K562 (cell line): Measurements from ENCODE around the gene HCAR1. TPM values are rescaled to one million over a fixed set of nuclear protein-coding genes. Genes with fewer than 3 reads are reported as not detected.

ENCODE experiments used
- ATAC-seq: fragments of 200-7000 bp; cut with Tn5 transposase; 3 replicates; pipeline ENCODE4 v1.9.1; 2020; ENCODE audit warnings: moderate library complexity
- BruUV-seq: library from RNA; stranded (reverse); fragments of 400-500 nt; replicated peaks from 2 replicates; lab custom pipeline; 2021; lab: Mats Ljungman, UMichigan
- CTCF ChIA-PET: fragments of 300-600 bp; formaldehyde crosslinking; extraction: SDS; loops from one replicate; lab custom pipeline; 2021; ENCODE audit warnings: low intra/inter-chr PET ratio; lab: Yijun Ruan, JAX
- POLR2A ChIA-PET: fragments of 300-600, 350-650 bp; sonication (Branson Sonifier 250); formaldehyde crosslinking; extraction: SDS; loops from one replicate; lab custom pipeline; 2021; ENCODE audit warnings: antibody characterized with exemption, inconsistent platforms; lab: Yijun Ruan, JAX
- DNase-seq, 4 experiments: peaks; one replicate each; pipeline versions ENCODE4 v3.0.0 to v3.0.0-alpha.2; 2011 to 2018; ENCODE audit warnings: low spot score in 3 of 4, mixed read lengths in 3 of 4; ENCODE audit errors: extremely low read depth in 1 of 4
- FAIRE-seq: peaks from 2 replicates; lab custom pipeline; 2011; peaks lifted over from hg19 to GRCh38; lab: Jason Lieb, UNC
- H2AFZ ChIP-seq: 2 replicates; pipeline ENCODE4 v1.6.0; 2011; ENCODE audit warnings: low read depth, low read length, control low read depth, inconsistent platforms
- H3K27ac ChIP-seq: fragments of 200-600 bp; 3 replicates; pipeline ENCODE4 v1.8.0; 2011; ENCODE audit warnings: low read depth, mild to moderate bottlenecking, control low read depth, inconsistent platforms, low read length, moderate library complexity, mixed read lengths; ENCODE audit errors: extremely low read depth
- H3K27me3 ChIP-seq, 2 experiments: fragments of 300-600 bp in 1 of 2; 2 replicates in 1 of 2; 3 replicates in 1 of 2; pipeline versions ENCODE4 v1.6.0 to v1.8.0; 2011; ENCODE audit warnings: inconsistent platforms in 2 of 2, low read length in 2 of 2, mild to moderate bottlenecking in 1 of 2, mixed read lengths in 1 of 2, moderate library complexity in 1 of 2; ENCODE audit not compliant: control insufficient read depth in 2 of 2, insufficient read depth in 2 of 2
- H3K36me3 ChIP-seq: fragments of 300-600 bp; 3 replicates; pipeline ENCODE4 v1.8.0; 2011; ENCODE audit warnings: mild to moderate bottlenecking, low read length, inconsistent platforms; ENCODE audit not compliant: control insufficient read depth, insufficient read depth
- H3K4me1 ChIP-seq, 2 experiments: fragments of 200-600 bp in 1 of 2; replicated peaks in 1 of 2; 2 replicates in 1 of 2; 3 replicates in 1 of 2; pipeline versions ENCODE4 v1.5.1 to v1.8.0; 2011; ENCODE audit warnings: inconsistent platforms in 2 of 2, low read length in 2 of 2, mild to moderate bottlenecking in 1 of 2, mixed read lengths in 1 of 2, moderate library complexity in 1 of 2; ENCODE audit not compliant: control insufficient read depth in 2 of 2, insufficient read depth in 2 of 2
- H3K4me2 ChIP-seq: 2 replicates; pipeline ENCODE4 v1.6.1; 2011; ENCODE audit warnings: low read length, control low read depth, inconsistent platforms, mixed read lengths; ENCODE audit not compliant: insufficient read depth
- H3K4me3 ChIP-seq: fragments of 200-600 bp; sonication (generic), shearing (Covaris generic); 2 replicates; pipeline ENCODE4 v1.5.1; 2016; ENCODE audit warnings: control low read depth, inconsistent platforms
- H3K79me2 ChIP-seq: fragments of 200-600 bp; 3 replicates; pipeline ENCODE4 v1.8.0; 2011; ENCODE audit warnings: low read length, inconsistent platforms; ENCODE audit not compliant: control insufficient read depth, insufficient read depth
- H3K9ac ChIP-seq, 2 experiments: 2 replicates each; pipeline versions ENCODE4 v1.6.0 to v1.6.1; 2011; ENCODE audit warnings: low read depth in 2 of 2, low read length in 2 of 2, control low read depth in 1 of 2, inconsistent platforms in 1 of 2, mild to moderate bottlenecking in 1 of 2, mixed read lengths in 1 of 2; ENCODE audit not compliant: insufficient read depth in 1 of 2
- H3K9me1 ChIP-seq: one replicate; pipeline ENCODE4 v1.6.0; 2011; ENCODE audit warnings: inconsistent platforms, mild to moderate bottlenecking, low read length, moderate library complexity; ENCODE audit not compliant: control insufficient read depth, insufficient read depth
- H3K9me3 ChIP-seq: replicated peaks from 2 replicates; pipeline ENCODE4 v1.5.1; 2011; ENCODE audit warnings: low read depth, low read length, inconsistent platforms; ENCODE audit not compliant: control insufficient read depth, insufficient read depth
- H4K20me1 ChIP-seq: replicated peaks from 2 replicates; pipeline ENCODE4 v1.6.1; 2011; ENCODE audit warnings: low read length, inconsistent platforms, mixed read lengths; ENCODE audit not compliant: control insufficient read depth, insufficient read depth
- BRD4 ChIP-seq: fragments of 200-600 bp; sonication (generic); IDR thresholded peaks from 2 replicates; pipeline ENCODE4 v1.6.1; 2017; ENCODE audit warnings: inconsistent platforms
- E2F1 ChIP-seq: sonication (generic); formaldehyde crosslinking; IDR thresholded peaks from 2 replicates; pipeline ENCODE4 v1.8.1; 2023; ENCODE audit warnings: mild to moderate bottlenecking, missing genetic modification reagents, moderate library complexity
- FOXA3 ChIP-seq, 2 experiments: fragments of 450-650 bp in 1 of 2; sonication (generic) in 1 of 2; formaldehyde crosslinking; IDR thresholded peaks in 1 of 2; conservative IDR thresholded peaks in 1 of 2; 2 replicates each; pipeline versions ENCODE4 v1.4.0 to v1.8.0; 2020 to 2022; ENCODE audit warnings: mild to moderate bottlenecking in 2 of 2, missing genetic modification reagents in 1 of 2
- HDAC3 ChIP-seq: fragments of 450-650 bp; IDR thresholded peaks from 2 replicates; pipeline ENCODE4 v1.6.1; 2018; ENCODE audit warnings: borderline replicate concordance, mild to moderate bottlenecking, moderate library complexity; ENCODE audit not compliant: partially characterized antibody
- HOXB6 ChIP-seq: fragments of 250-450 bp; sonication (Bioruptor Pico); IDR thresholded peaks from 2 replicates; pipeline ENCODE4 v1.5.1; 2022; ENCODE audit warnings: mild to moderate bottlenecking, borderline replicate concordance
- NCOA6 ChIP-seq: fragments of 450-650 bp; IDR thresholded peaks from 2 replicates; pipeline ENCODE4 v1.6.1; 2017; ENCODE audit warnings: mild to moderate bottlenecking
- NCOR1 ChIP-seq: fragments of 450-650 bp; IDR thresholded peaks from 2 replicates; pipeline ENCODE4 v1.6.1; 2016; ENCODE audit warnings: mild to moderate bottlenecking, moderate library complexity
- PHB ChIP-seq: fragments of 250-450 bp; sonication (Bioruptor Pico); IDR thresholded peaks from 2 replicates; pipeline ENCODE4 v1.5.0; 2021
- RBM22 ChIP-seq: fragments of 200-400 bp; formaldehyde crosslinking; IDR thresholded peaks from 2 replicates; pipeline ENCODE4 v1.6.1; 2018; ENCODE audit warnings: low read length, low read depth; ENCODE audit not compliant: poor library complexity, severe bottlenecking
- SMARCA4 ChIP-seq: fragments of 450-650 bp; IDR thresholded peaks from 2 replicates; pipeline ENCODE4 v1.6.1; 2016
- SREBF2 ChIP-seq: sonication (generic); formaldehyde crosslinking; IDR thresholded peaks from 2 replicates; pipeline ENCODE4 v1.4.0; 2020; ENCODE audit warnings: mild to moderate bottlenecking, missing genetic modification reagents
- TEAD2 ChIP-seq: fragments of 450-650 bp; IDR thresholded peaks from 2 replicates; pipeline ENCODE4 v1.6.1; 2016; ENCODE audit warnings: missing genetic modification characterization, control low read depth, missing compliant biosample characterization
- ZHX1 ChIP-seq: fragments of 150-350 bp; conservative IDR thresholded peaks from 2 replicates; pipeline ENCODE4 v1.6.1; 2014; ENCODE audit warnings: low read length
- ZNF518B ChIP-seq: fragments of 250-450 bp; sonication (Bioruptor Pico); IDR thresholded peaks from 2 replicates; pipeline ENCODE4 v1.5.0; 2021; ENCODE audit warnings: mild to moderate bottlenecking, moderate library complexity
- ZNF561 ChIP-seq: fragments of 450-650 bp; formaldehyde crosslinking; conservative IDR thresholded peaks from 2 replicates; pipeline ENCODE4 v1.4.0; 2020; ENCODE audit warnings: mild to moderate bottlenecking, moderate library complexity
- ZNF589 ChIP-seq: fragments of 200-800 bp; sonication (Bioruptor generic); IDR thresholded peaks from 2 replicates; pipeline ENCODE4 v1.6.1; 2016; ENCODE audit warnings: low read depth, missing genetic modification characterization, missing compliant biosample characterization
- ZNF79 ChIP-seq: fragments of 250-450 bp; sonication (Bioruptor Pico); IDR thresholded peaks from 2 replicates; pipeline ENCODE4 v1.4.0; 2020; ENCODE audit warnings: low read depth, mild to moderate bottlenecking, moderate library complexity
- WGBS: fragments of 100-300 bp; shearing (Covaris generic); methylation state at CpG from one replicate; pipeline ENCODE4 v1.1.6; 2016; ENCODE audit warnings: low coverage, mixed read lengths; ENCODE audit not compliant: insufficient coverage; ENCODE audit errors: missing lambda C conversion rate; 5-methylcytosine and 5-hydroxymethylcytosine counted together
- in situ Hi-C: fragments of 300-500 bp; cut with MboI; formaldehyde crosslinking; loops from 4 replicates; pipeline ENCODE4 v1.15.0; 2018; ENCODE audit warnings: inconsistent platforms, mixed read lengths
- intact Hi-C: fragments of 100-400 bp; cut with micrococcal nuclease; formaldehyde crosslinking; loops from 2 replicates; pipeline ENCODE4 v1.14.2; 2022
- polyA plus RNA-seq, 8 experiments: library from polyadenylated mRNA; depleted of rRNA in 4 of 8; stranded (reverse) in 5 of 8; unstranded in 3 of 8; fragments of >200 nt; fragmentation: Nextera tagmentation in 2 of 8; fragmentation: Illumina TruSeq in 1 of 8; extraction: Ambion mirVana in 2 of 8; extraction: Trizol in 1 of 8; gene quantifications; 2 replicates each; pipeline versions ENCODE4 v1.2.1 to v1.2.3, GENCODE V29; 2011 to 2014; ENCODE audit warnings: inconsistent platforms in 1 of 8, missing spikeins in 1 of 8
- total RNA-seq, 7 experiments: library from RNA; depleted of rRNA in 6 of 7; stranded (reverse); fragments of >200 nt in 6 of 7; fragmentation: Illumina TruSeq in 2 of 7; extraction: Trizol in 2 of 7; gene quantifications; 2 replicates each; pipeline versions ENCODE4 v1.2.1 to v1.2.3, GENCODE V29; 2011 to 2021; ENCODE audit warnings: low replicate concordance in 1 of 7

The HCAR1 gene
- total and polyA plus RNA-seq, 9 of the 15 experiments (the other 6 are each of a cell fraction or from before 2014, with no cell fraction given) = not detected

- no peaks in the 10 kb centered on the region for H4K20me1 ChIP-seq
- no TSS peak for BruUV-seq
- WGBS = 51% methylated on average over 11 of the region's 11 CpGs
- CTCF ChIA-PET = no interaction called here
- H3K9me3 ChIP-seq = no peaks in the 10 kb centered on the region
- H3K79me2 ChIP-seq = no peaks in the 10 kb centered on the region
- POLR2A ChIA-PET = interaction anchor here (0.6 kb wide), 1 partner anchor 74 kb away, joined by 3 read pairs; no protein-coding TSS in a partner anchor
- no peak for ATAC-seq
- no peak overlapping the region for H3K27ac ChIP-seq
- intact Hi-C loops (no loop called here), in situ Hi-C loops (no loop called here)
- no peaks in the 10 kb centered on the region for H3K9me1 ChIP-seq
- H3K4me1 ChIP-seq = peaks cover 0 to 5% of the 10 kb centered on the region in 2 experiments; a peak in 2 of 5 replicates
- H3K27me3 ChIP-seq = peaks cover 0 to 6% of the 10 kb centered on the region in 2 experiments; a peak in 3 of 5 replicates
- H3K36me3 ChIP-seq = no peaks in the 10 kb centered on the region
- H3K9ac ChIP-seq = no peak overlapping the region
- no peak for TF ChIP-seq ZNF79 (CRISPR knock-in tag)
- TF ChIP-seq ZNF518B (CRISPR knock-in tag) = no peak
- TF ChIP-seq E2F1 (CRISPR knock-in tag) = no peak
- no peak for TF ChIP-seq SREBF2 (CRISPR knock-in tag)
- no peak for TF ChIP-seq ZNF561
- TF ChIP-seq NCOA6 = no peak
- TF ChIP-seq SMARCA4 = no peak
- TF ChIP-seq NCOR1 = no peak
- no peak for TF ChIP-seq TEAD2 (tag)
- TF ChIP-seq ZNF589 (CRISPR knock-in tag) = no peak
- no peak for TF ChIP-seq PHB (CRISPR knock-in tag)
- TF ChIP-seq RBM22 = no peak
- no peak for TF ChIP-seq HDAC3
- no peak for TF ChIP-seq HOXB6 (CRISPR knock-in tag)
- no peak for TF ChIP-seq ZHX1
- no peak for TF ChIP-seq BRD4
- TF ChIP-seq FOXA3 (CRISPR knock-in tag; conservative IDR thresholded peaks at IDR 0.05 in 1 of 2, IDR thresholded peaks at IDR 0.05 in 1 of 2) = no peak
- no peak overlapping the region; the same call in 1 of the 2 replicates for H2AFZ ChIP-seq
- H3K4me3 ChIP-seq = no peak overlapping the region
- no peak for FAIRE-seq
- no peak overlapping the region for H3K4me2 ChIP-seq
- no peak for DNase-seq
Observed at GRCh38 chr12:122721057-122721545, 9.5 kb downstream of the HCAR1 start.
